ENCODE results near the gene MYF5.

Gene MYF5

DNA sequence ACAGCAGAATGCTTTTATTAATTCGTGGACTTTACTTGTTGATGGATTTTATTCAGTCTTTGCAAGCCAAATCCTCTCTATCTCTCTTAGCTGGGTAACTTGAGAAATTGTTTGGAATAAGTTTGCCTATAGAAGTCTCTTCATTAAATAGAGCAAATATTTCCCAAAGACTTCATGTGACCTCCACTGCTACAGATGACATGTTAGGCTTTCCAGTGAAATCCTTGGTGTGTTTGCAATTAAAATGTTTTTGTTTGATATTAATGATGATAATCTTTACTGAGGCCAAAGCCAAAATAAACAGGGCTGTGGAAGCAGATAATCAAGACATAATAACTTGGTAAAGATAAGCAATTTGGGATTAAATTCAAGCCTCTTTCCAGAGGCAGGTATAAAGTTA lies 4.8 kb upstream of the MYF5 start:
- no peaks in the 10 kb centered on the region for H3K36me3 ChIP-seq

GRCh38 chr12:80712866-80713265 lies 3.8 kb upstream of the MYF5 start:
- Histone ChIP-seq H3K4me1 (ENCODE audit: control insufficient read depth in 1 of 2, insufficient read depth in 1 of 2, low read depth in 1 of 2, low read length in 1 of 2) (peaks cover 0 to 6% of the 10 kb centered on the region in 2 experiments), H3K27me3 (peaks cover 100% of the 10 kb centered on the region), H3K36me3 (no peaks in the 10 kb centered on the region), H3K27ac (no peak overlapping the region), H3K4me3 (ENCODE audit: low read depth in 1 of 2, low read length in 1 of 2) (no peak overlapping the region), H3K9me3 (no peaks in the 10 kb centered on the region)
- TF ChIP-seq, protein P1, sequence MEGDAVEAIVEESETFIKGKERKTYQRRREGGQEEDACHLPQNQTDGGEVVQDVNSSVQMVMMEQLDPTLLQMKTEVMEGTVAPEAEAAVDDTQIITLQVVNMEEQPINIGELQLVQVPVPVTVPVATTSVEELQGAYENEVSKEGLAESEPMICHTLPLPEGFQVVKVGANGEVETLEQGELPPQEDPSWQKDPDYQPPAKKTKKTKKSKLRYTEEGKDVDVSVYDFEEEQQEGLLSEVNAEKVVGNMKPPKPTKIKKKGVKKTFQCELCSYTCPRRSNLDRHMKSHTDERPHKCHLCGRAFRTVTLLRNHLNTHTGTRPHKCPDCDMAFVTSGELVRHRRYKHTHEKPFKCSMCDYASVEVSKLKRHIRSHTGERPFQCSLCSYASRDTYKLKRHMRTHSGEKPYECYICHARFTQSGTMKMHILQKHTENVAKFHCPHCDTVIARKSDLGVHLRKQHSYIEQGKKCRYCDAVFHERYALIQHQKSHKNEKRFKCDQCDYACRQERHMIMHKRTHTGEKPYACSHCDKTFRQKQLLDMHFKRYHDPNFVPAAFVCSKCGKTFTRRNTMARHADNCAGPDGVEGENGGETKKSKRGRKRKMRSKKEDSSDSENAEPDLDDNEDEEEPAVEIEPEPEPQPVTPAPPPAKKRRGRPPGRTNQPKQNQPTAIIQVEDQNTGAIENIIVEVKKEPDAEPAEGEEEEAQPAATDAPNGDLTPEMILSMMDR (IDR thresholded peaks at IDR 0.05), result no peak

More for the DNA sequence above, 4.8 kb upstream of the MYF5 start:
- Histone ChIP-seq H3K4me3 (ENCODE audit: low read depth in 1 of 2, low read length in 1 of 2) (no peak overlapping the region), H3K4me1 (ENCODE audit: control insufficient read depth in 1 of 2, insufficient read depth in 1 of 2, low read depth in 1 of 2, low read length in 1 of 2) (peaks cover 0 to 6% of the 10 kb centered on the region in 2 experiments), H3K27me3 (peaks cover 100% of the 10 kb centered on the region), H3K9me3 (no peaks in the 10 kb centered on the region), H3K27ac (no peak overlapping the region)
- TF ChIP-seq, protein P1 (IDR thresholded peaks at IDR 0.05), result no peak

- Histone ChIP-seq H3K4me3 (ENCODE audit: low read depth in 1 of 2, low read length in 1 of 2) (no peak overlapping the region), H3K9me3 (no peaks in the 10 kb centered on the region), H3K27ac (no peak overlapping the region), H3K36me3 (no peaks in the 10 kb centered on the region), H3K4me1 (ENCODE audit: control insufficient read depth in 1 of 2, insufficient read depth in 1 of 2, low read depth in 1 of 2, low read length in 1 of 2) (peaks cover 0 to 5% of the 10 kb centered on the region in 2 experiments), H3K27me3 (peaks cover 100% of the 10 kb centered on the region)
- TF ChIP-seq, protein P1 (IDR thresholded peaks at IDR 0.05), result no peak
Measured at GRCh38 chr12:80713419-80713818, 3.3 kb upstream of the MYF5 start.

DNA sequence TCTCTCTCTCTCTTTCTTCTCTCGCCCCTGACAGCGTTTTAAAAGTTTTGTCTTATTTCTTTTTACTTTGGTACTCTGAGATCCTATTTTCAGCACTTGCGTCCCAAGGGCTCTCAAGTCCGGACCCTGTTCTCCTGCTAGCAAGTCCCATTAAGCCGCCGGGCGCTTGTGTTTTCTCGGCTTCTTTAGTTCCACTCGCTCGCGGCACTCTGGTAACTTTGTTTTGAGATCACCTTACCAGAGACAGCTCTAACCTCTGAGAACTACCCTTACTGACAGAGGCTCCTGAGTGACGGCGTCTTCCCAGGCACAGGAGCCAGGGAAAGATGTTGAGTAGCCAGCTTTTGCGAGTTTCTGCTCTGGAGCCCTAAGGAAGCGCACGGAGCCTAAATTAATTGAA lies 2.7 kb upstream of the MYF5 start:
- Histone ChIP-seq H3K27me3 (peaks cover 100% of the 10 kb centered on the region), H3K4me3 (ENCODE audit: low read depth in 1 of 2, low read length in 1 of 2) (no peak overlapping the region)

GRCh38 chr12:80714846-80715245 lies 1.9 kb upstream of the MYF5 start:
- no peaks in the 10 kb centered on the region for H3K36me3 ChIP-seq
- H3K27me3 ChIP-seq, result peaks cover 98% of the 10 kb centered on the region
- H3K9me3 ChIP-seq, result no peaks in the 10 kb centered on the region
- H3K27ac ChIP-seq, result no peak overlapping the region
- TF ChIP-seq, protein P1 (IDR thresholded peaks at IDR 0.05), result no peak
- no peak overlapping the region for H3K4me3 ChIP-seq (ENCODE audit: low read depth in 1 of 2, low read length in 1 of 2)
- no peaks in the 10 kb centered on the region for H3K4me1 ChIP-seq (ENCODE audit: control insufficient read depth in 1 of 2, insufficient read depth in 1 of 2, low read depth in 1 of 2, low read length in 1 of 2)

More for the DNA sequence above, 2.7 kb upstream of the MYF5 start:
- Histone ChIP-seq H3K27ac (no peak overlapping the region), H3K4me1 (ENCODE audit: control insufficient read depth in 1 of 2, insufficient read depth in 1 of 2, low read depth in 1 of 2, low read length in 1 of 2) (no peaks in the 10 kb centered on the region), H3K9me3 (no peaks in the 10 kb centered on the region), H3K36me3 (no peaks in the 10 kb centered on the region)
- TF ChIP-seq, protein P1 (IDR thresholded peaks at IDR 0.05), result no peak

Data from neutrophil (primary cell).